Kidney (tissue), 14 donors: Measurements from ENCODE around the gene MMD2. TPM values are rescaled to one million over a fixed set of nuclear protein-coding genes. Genes with fewer than 3 reads are reported as not detected.

Source experiments
- DNase-seq, 5 donors: peaks; one replicate each; pipeline ENCODE4 v3.0.0-alpha.2; 2013 to 2020
- FAIRE-seq: peaks from 2 replicates; lab custom pipeline; 2012; peaks lifted over from hg19 to GRCh38; lab: Jason Lieb, UNC
- H3K27ac ChIP-seq, 2 donors: one replicate each; pipeline ENCODE4 v1.7.0; 2013; ENCODE audit warnings: low read depth in 2 of 2, low read length in 2 of 2, inconsistent platforms in 1 of 2
- H3K27me3 ChIP-seq: one replicate; pipeline ENCODE4 v1.7.1; 2013; ENCODE audit warnings: low read length, inconsistent platforms; ENCODE audit not compliant: control insufficient read depth, insufficient read depth
- H3K36me3 ChIP-seq, 3 donors: one replicate each; pipeline versions ENCODE4 v1.7.0 to v1.7.1; 2013; ENCODE audit warnings: low read length in 3 of 3, control low read depth in 1 of 3, inconsistent platforms in 1 of 3; ENCODE audit not compliant: insufficient read depth in 3 of 3, control insufficient read depth in 2 of 3
- H3K4me1 ChIP-seq, 3 donors: one replicate each; pipeline versions ENCODE4 v1.7.0 to v1.7.1; 2013; ENCODE audit warnings: low read length in 3 of 3, inconsistent platforms in 1 of 3, low read depth in 1 of 3; ENCODE audit not compliant: control insufficient read depth in 2 of 3, insufficient read depth in 2 of 3
- H3K4me3 ChIP-seq, 3 donors: one replicate each; pipeline versions ENCODE4 v1.7.0 to v1.8.1; 2013; ENCODE audit warnings: low read length in 3 of 3, control low read depth in 1 of 3, inconsistent platforms in 1 of 3
- H3K9ac ChIP-seq, 3 donors: one replicate each; pipeline versions ENCODE4 v1.7.0 to v1.7.1; 2013; ENCODE audit warnings: low read length in 3 of 3, control low read depth in 1 of 3, inconsistent platforms in 1 of 3
- H3K9me3 ChIP-seq, 3 donors: one replicate each; pipeline versions ENCODE4 v1.7.0 to v1.7.1; 2013; ENCODE audit warnings: low read length in 3 of 3, control low read depth in 1 of 3, inconsistent platforms in 1 of 3; ENCODE audit not compliant: control insufficient read depth in 2 of 3, insufficient read depth in 1 of 3
- intact Hi-C: fragments of 100-400 bp; cut with DNase I; formaldehyde crosslinking; loops from one replicate; pipeline ENCODE4 v1.11.1; 2022
- polyA plus RNA-seq: library from polyadenylated mRNA; stranded (reverse); fragments of 350-450 nt; fragmentation: Illumina TruSeq; extraction: RNeasy Lipid Tissue Mini Kit (QIAGEN cat#74804); gene quantifications from one replicate; pipeline ENCODE4 v1.2.3, GENCODE V29; 2014; ENCODE audit warnings: low read depth, low replicate concordance; ENCODE audit not compliant: insufficient read depth
- total RNA-seq: library from RNA; stranded (reverse); fragmentation: NEBNext Ultra II Directional; extraction: Animal tissue kit (Norgen Biotek cat#: 25700); gene quantifications from one replicate; pipeline ENCODE4 v1.2.1, GENCODE V29; 2021
- TF ChIP-seq, protein P1 (sequence below): IDR thresholded peaks from 3 replicates; pipeline ENCODE4 v1.5.1; 2012; ENCODE audit warnings: mild to moderate bottlenecking, moderate library complexity, borderline replicate concordance; ENCODE audit not compliant: insufficient read depth; ENCODE audit errors: extremely low read depth
- donor health status: control.
- donor health status: control.
- donor health status: control.
- donor health status: control.
- donor health status: control.
- donor health status: DM: yes; HTN: yes; CAD: no.
- donor health status: Normal renal cell carcinoma (clear cell type).

The MMD2 gene
- total and polyA plus RNA-seq, 2 donors from 2014 or later, result not detected

- H3K4me1 ChIP-seq, result no peaks in the 10 kb centered on the region
- peaks cover 0 to 3% (median 0%) of the 10 kb centered on the region in 3 donors for H3K9me3 ChIP-seq
- no peak for DNase-seq
- intact Hi-C loops, result no loop called here
- no peaks in the 10 kb centered on the region for H3K36me3 ChIP-seq
- no peak overlapping the region for H3K27ac ChIP-seq
- TF ChIP-seq, protein P1, sequence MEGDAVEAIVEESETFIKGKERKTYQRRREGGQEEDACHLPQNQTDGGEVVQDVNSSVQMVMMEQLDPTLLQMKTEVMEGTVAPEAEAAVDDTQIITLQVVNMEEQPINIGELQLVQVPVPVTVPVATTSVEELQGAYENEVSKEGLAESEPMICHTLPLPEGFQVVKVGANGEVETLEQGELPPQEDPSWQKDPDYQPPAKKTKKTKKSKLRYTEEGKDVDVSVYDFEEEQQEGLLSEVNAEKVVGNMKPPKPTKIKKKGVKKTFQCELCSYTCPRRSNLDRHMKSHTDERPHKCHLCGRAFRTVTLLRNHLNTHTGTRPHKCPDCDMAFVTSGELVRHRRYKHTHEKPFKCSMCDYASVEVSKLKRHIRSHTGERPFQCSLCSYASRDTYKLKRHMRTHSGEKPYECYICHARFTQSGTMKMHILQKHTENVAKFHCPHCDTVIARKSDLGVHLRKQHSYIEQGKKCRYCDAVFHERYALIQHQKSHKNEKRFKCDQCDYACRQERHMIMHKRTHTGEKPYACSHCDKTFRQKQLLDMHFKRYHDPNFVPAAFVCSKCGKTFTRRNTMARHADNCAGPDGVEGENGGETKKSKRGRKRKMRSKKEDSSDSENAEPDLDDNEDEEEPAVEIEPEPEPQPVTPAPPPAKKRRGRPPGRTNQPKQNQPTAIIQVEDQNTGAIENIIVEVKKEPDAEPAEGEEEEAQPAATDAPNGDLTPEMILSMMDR, result no peak
- FAIRE-seq, result no peak
- H3K27me3 ChIP-seq, result no peaks in the 10 kb centered on the region
- no peak overlapping the region for H3K9ac ChIP-seq
- H3K4me3 ChIP-seq, result no peak overlapping the region
These were observed 90.5 kb downstream of the MMD2 start for GRCh38 chr7:4868493-4868892.

DNA sequence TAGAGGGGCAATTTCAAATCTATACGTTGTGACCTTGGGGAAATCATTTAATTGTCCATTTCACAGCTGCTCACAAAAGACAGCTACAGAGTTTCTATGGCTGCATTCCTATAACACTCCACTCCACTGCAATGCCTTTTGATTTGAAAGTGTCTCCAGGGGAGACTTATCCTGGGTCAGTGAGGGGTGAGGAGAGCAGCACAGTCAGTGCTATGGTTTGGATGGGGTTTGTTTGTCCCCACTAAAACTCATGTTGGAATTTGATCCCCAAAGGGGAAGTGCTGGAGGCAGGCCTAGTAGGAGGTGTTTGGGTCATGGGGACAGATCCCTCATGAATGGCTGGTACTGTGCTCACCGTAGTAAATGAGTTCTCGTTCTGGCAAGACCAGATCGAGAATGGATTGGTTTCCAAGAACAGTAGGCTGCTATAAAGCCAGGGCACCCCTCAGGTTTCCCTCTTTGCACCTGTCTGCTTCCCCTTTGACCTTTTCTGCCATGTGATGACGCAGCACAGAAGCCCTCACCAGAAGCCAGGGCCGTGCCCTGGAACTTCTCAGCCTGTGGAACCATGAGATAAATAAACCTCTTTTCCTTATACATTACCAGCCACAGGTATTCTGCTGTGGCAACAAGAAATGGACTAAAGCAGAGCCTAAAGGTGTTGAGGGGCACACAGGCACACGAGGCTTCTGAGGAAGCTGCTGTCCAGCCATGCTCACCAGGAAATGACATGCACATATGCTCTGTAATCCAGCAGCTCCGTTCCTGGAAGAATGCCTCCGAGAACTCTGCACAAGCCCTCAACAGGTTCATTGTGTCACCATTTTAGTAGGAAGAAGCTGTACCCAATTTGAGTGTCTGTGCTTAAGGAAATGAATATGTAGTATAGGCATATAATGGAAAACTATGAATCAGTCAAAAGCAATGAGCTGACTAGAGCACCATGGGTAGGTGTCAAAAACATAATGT is 92.2 kb downstream of the MMD2 start:
- Histone ChIP-seq H3K27ac (no peak overlapping the region), H3K9ac (no peak overlapping the region), H3K9me3 (peaks cover 0 to 3% (median 0%) of the 10 kb centered on the region in 3 donors), H3K4me3 (no peak overlapping the region), H3K27me3 (no peaks in the 10 kb centered on the region), H3K4me1 (no peaks in the 10 kb centered on the region), H3K36me3 (no peaks in the 10 kb centered on the region)
- peak in 1 of 5 donors; percentile 10 for DNase-seq
- intact Hi-C loops, result no loop called here
- FAIRE-seq, result no peak
- TF ChIP-seq, protein P1, result no peak

DNA sequence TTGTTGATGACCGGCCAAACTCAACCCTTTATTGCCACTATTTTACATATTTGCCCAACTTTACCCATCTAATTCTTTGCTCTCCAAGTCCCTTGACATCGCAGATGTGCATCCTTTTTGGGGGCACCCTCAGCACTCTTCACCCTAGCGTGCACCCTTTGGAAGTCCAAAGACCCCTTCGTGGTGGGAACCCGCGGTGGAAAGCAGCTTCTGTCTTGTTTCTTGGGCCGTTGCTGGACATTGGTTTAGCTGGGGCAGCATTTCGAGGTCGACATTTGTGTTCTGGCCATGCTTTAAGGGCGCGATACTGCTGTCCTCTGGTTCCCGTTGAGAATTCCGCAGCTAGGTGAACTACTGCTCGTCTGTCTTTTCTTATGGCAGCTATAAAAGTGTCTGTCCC is 96.8 kb downstream of the MMD2 start:
- Histone ChIP-seq H3K9me3 (peaks cover 0 to 4% (median 0%) of the 10 kb centered on the region in 3 donors), H3K36me3 (no peaks in the 10 kb centered on the region), H3K27me3 (no peaks in the 10 kb centered on the region), H3K27ac (no peak overlapping the region), H3K4me1 (no peaks in the 10 kb centered on the region), H3K4me3 (peak overlapping the region in 1 of 3 donors; percentile 29), H3K9ac (no peak overlapping the region)
- FAIRE-seq, result no peak
- DNase-seq, result no peak
- TF ChIP-seq, protein P1, result no peak
- intact Hi-C loops, result no loop called here
